HPDE6-E6E7 (cell line): ENCODE results near the gene ZMYND10.

Experiments used
- DNase-seq: peaks from one replicate; pipeline ENCODE4 v3.0.0; 2011; ENCODE audit warnings: missing footprints; ENCODE audit errors: extremely low spot score

ZMYND10 gene

DNA sequence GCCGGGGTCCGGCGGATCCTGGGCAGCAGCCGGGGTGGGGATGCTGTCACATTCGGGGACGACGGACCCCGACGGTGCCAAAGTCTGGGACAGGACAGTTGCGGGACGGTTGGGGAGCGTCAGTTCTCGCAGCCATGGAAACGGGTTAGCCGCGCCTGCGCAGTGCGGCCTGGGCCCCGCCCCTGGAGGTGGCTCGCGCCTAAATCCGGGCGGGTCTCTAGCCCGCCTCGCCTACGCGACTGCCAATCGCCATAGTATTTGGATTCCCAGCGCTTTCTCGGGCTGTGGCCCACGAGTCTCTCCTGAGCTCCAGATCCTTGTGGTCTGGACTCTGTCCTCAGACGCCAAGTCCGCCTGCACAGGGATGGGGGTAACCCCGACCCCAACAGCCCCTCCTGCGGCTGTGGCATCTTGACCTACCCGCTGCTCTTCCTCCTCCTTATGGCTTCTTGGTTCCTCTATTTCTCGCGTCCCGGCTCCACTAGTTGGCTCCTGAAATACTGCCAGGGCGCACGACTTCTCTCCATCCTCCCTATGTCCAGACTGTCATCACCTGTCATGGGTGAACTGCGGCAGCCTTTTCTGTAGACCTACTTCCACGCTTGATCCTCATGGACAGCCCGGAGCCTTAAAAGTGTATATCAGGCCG, at the start of gene ZMYND10:
Gene ZMYND10, minus strand, starts transcription at position 147 of the 649 bp plus-strand sequence. CDS start 153 bp downstream, outside the sequence.
- peak; percentile 21 for DNase-seq

DNA sequence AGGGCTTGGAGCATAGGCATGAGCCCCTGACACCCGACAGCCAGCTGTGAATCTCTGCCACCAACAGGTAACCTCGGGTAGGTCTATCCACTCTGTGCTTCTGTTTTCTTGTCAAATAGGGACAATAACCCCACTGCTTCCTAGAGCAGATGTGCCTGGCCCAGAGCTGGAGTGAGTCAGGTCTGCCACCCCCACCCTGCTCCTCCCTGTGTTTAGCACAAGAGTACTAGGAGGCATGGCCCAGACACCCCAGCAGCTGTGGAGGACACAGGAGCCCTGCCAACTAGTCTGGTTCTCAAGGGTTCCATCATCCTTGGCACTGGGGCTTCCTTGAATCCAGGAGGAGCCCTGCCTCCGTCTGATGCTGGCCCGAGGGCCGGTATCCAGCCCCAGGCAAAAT, 47.5 kb upstream of the ZMYND10 start:
- no peak for DNase-seq

DNA sequence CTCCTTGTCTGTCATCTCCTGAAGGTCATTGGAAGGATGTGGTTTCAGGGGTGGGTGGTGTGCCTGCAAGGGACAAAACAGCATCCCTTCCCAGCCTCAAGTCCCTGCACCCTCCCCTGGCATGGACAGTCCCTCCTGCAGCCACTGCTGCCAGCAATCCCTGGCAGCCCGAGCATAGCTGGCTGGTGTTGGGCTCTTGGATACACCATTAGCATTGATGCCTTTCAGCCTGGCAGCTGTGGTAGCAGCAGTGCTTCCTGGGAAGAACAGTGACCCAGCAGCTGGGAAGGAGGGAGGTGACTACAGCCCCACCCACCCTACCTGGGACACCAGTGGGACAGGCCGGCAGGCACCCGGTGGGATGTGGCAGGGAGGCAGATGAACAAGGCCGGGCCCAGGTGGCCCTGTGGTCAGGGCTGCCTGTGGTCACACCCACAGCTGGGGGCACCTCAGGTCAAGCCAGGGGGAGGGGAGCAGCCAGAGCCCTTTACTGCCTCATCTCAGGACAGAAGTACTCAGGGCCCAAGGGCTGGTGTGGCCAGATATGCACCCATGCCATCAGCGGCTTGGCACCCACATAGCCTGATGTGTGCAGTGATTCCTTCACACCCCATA, 46.7 kb upstream of the ZMYND10 start:
- DNase-seq = no peak

DNA sequence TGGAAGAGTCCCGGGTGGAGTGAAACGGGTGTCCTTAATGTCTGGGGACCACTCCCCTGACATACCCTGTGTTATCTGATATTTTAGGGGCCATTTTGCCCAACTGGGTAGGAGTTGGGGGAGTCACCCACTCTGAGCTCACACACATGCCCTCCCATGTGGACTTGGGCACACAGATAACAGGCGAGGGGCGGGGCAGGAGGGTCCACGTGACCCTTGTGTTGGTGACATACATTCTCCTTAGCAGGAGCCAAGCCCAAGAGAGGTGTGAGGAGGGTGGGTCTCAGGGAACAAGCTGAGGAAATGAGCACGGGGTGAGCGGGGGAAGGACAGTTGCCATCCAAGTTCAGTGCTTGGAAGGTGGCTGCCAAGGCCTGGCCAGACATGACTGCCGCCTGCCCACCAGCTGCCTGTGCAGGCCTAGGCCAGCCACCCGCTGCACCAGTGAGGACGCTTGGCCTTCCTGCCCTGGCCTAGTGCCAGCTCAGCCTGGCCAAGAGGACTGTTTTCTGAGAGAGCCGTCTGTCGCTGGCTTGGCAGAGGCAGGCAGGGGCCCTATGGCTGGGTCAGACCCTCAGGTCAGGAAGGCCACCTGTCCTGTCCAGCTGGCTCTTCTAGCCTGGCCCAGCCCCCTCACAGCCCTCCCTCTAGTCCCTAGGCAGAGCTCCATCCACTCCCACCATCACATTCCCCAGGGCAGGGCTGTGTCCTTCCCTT, 45.1 kb upstream of the ZMYND10 start:
- DNase-seq = no peak

DNA sequence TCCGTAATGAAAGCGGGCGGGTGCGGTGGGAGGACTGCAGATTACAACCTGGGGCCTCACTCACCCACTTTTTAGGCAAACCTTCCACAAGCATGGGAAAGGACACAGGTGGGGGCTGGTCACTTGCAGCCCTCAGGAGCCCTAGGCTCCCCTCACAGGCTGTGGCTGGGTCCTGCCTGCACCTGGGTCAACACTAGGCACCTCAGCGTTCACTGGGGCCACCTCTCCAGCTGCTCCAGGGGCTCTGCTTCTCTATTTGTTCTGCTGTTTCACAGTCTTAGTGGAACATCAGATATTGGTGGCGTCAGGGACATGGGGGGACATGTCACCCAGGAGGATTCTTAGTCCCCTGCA, 43.9 kb upstream of the ZMYND10 start:
- no peak for DNase-seq

DNA sequence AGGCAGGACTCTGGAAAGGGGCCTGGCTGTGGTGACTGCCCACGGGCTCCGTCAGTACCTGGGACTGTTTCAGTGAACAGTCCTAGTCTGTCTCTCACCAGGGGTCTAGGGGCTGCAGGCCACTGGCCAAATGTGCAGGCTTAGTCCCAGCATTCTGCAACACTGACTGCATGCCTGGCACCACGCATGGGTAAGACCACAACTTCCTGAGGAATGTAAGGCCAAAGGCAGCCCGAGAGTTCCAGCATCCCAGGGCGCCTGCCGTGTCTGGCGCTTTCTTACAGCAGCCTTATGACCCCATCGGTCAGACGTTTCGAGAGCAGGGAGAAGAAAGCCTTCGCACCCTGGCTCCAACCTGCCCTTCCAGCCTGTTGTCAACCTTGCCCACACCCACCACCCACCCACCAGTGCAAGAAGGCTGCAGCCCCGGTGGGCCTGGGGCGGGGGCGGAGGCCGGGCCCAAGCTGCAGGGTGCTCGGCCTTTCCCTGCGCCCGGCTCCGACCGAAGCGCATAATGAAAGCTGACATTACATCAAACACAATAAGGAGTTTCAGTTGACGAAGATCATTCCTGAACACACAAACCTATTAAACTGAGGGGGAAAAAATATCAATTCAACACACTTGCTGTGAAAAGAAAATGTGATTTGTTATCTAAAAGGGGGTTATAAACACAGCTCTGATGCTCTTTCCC, 43.3 kb upstream of the ZMYND10 start:
- no peak for DNase-seq

DNA sequence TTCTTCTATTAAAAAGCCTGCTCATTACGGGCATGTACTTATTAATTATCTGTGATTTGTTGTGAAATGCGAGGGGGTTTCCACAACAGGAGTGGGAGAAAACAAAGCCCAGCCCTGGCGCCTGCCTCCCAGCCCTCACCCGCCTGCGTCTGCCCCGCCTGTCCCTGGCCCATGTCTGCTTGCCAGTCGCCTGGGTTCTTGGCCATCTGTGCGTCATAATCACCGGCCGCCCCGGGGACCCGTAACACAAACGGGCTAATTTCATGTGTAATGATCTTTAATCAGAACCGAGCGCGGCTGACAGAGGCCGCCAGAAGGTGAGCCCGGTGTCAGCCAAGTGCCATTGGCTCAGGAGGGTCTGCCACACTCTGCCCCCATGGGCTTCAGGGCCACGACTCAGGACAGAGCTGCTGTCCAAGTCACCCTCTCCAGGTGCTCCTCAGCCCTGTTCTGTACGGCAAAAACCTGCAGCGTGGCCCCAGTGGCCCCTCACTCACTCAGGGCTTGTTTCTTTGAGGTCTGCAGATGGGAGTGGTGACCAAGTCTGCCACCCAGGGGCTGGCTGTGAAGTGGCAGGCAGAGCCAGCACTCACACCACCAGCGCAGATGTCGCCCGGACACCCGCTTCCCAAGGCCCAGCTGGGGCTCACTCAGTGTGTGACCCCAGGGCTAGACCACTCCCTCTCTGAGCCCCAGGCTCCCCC, 42.6 kb upstream of the ZMYND10 start:
- no peak for DNase-seq

DNA sequence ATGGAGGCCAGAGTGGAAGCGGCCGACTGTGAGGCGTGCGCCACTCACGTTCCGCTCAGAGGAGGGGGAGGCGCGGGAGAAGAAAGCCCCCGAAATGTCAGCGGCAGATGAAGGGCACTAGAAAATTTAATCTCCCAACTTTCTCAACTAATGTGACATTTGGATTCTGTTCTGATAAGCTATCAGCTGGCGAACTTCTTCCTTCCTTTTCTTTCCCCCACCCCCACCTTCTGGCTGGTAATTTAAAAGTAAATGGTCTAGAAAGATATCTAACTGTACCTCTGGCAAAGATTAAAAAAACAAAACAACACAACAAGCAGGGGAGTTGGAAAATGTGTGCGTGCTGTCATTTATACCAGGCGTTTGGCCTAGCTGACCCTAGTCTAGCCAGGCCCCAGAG, 40.2 kb upstream of the ZMYND10 start:
- no peak for DNase-seq

DNA sequence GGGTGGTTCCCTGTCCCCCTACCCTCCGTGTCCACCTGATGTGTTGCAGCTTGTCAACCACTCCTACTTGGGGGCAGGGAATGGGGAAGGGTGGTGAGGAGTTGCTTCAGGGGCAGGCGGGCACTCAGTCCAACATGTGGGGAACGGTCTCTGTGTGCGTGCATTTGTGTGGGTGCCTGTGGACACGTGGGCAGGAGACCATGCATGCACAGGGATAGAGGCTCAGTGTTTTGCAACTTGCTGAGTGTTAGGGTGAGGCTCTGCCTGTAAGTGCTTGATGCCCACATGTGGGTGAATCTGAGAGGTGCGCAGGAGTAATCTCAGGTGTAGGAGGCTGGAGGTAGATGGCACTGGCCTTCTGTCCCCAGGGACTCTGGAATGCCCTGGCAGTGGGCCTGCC, 38.2 kb upstream of the ZMYND10 start:
- no peak for DNase-seq

DNA sequence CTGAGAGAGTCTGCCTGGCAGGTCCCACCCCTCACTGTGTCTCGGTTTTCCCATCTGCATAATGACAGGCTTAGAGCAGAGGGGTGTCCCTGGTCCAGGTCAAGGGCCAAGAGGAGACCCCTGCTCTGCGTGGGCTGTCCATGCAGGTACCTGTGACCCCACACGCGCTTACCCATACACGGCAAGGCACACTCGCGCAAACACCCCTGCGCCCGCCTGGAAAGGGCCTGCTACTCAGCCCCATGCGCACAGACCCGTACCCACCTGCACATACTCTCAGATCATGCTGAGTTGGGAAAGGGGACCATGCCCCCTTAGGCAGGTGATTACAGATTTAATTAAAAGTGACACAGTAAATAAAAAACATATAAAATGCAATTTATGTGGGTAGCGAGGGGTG, 37.2 kb upstream of the ZMYND10 start:
- no peak for DNase-seq

DNA sequence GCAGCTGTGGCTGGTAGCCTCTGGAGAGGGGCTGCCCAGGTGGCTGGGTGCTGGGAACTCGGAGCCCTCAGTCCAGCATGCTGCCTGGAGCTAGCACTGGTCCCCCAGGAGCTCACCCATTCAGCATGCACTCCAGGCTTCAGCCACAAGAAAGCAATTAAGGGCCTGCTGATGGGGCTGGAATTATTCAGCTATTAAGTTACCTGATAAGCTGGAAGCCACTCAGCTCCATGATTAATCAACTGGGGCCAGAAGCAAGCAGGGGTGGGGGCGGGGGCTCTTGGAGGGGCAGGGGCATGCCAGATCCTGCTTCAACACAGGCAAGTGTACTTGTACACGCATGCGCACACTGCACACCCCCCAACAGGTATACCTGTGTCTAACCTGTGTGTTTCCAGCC, 35.9 kb upstream of the ZMYND10 start:
- no peak for DNase-seq

DNA sequence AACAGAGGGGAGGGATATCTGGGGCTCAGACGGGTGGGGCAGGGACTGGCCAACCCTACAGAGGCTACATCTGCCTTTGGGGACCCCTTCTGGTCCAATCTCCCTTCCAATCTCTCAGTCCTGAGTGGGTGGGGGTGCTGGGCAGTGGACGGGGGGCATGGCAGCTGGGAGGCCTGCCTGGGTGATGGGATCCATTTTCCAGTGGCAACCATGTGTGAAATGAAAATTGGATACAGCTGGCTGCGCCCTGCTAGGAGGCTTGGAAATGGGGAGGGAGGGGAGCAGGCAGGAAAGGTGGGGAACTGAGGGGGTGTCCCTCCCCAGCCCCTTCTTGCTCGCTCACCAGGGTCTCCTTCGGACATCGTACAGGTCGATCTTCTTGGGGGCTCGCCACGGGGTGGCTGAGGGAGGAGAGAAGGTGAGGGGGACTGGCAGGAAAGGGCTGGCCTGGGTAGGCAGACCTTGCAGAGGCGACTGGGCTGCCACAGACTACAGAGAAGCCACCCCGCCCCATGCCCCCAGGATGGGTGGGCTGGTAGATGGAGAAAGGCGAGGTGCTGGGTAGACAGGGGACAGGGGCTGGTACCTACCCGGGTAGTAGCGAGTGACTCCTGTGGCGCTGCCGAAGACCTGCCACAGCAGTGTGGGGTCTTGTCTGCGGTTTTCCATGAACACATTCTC, 35.0 kb upstream of the ZMYND10 start:
- no peak for DNase-seq

DNA sequence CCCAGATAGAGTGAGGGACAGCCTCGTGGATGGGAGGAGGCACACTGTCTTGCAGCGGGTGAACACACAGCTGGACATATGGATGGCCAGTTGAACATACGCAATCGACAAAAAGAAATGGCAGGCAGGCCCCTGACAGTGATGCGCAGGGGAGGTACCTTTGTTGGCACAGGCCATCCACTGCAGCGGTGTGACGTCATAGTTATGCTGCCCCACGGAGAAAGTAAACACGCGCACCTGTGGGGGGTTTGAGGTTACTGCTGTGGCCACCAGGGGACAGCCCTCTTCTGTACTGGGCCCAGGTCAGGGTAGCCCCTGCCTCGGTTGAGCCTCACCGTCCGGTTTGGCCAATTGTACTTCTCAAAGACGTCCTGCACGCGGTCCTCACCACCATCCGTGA, 33.2 kb upstream of the ZMYND10 start:
- DNase-seq = no peak

DNA sequence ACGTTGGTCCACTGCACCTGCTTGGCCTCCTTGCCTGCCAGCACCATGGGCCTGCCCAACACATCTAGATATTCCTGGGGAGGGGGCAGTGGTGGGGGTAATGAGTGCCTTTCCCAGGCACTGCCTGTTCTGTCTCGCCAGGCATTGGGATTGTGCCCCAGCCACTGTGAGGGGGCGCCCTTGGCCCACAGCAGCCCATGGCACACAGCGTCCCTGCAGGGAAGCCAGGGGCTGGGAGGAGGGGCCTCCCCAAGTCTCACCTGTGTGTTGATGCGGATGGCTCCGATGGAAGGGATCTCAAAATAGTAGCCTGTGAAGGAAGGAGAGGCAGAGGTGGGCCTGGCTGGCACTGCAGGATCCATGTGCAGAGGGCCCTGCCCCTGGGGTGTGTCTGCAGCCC, 32.5 kb upstream of the ZMYND10 start:
- DNase-seq = no peak

DNA sequence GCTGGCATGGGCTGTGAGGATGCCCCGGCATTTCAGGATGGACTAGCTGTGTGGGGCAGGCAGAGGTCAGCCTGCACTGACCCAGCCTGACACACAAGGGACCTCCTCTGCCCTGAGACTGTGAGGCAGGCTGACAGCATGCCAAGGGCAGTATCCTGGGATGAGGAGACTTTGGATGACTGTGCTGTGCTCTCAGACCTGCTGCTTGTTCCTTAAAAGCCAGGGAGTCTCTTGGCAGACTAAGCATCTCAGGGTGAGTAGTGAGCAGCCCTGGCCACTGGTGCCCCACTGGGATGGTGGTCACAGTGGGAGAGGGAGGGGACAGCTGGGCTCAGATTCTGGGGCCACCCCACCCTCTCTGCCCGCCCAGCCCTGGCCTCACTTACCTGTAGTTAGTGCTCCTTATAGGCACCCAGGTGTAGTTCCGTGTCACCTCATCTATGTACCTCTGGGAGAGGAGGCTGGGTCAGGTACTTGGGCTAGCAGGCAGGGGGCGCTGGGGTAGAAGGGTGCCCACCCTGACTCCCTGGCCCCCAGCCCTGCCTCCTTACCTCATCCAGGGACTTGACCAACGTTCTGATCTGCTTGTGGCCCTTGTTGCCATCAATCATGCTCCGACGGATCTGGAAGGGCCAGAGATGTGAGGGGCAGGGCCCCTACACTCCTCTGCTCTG, 29.9 kb upstream of the ZMYND10 start:
- no peak for DNase-seq

DNA sequence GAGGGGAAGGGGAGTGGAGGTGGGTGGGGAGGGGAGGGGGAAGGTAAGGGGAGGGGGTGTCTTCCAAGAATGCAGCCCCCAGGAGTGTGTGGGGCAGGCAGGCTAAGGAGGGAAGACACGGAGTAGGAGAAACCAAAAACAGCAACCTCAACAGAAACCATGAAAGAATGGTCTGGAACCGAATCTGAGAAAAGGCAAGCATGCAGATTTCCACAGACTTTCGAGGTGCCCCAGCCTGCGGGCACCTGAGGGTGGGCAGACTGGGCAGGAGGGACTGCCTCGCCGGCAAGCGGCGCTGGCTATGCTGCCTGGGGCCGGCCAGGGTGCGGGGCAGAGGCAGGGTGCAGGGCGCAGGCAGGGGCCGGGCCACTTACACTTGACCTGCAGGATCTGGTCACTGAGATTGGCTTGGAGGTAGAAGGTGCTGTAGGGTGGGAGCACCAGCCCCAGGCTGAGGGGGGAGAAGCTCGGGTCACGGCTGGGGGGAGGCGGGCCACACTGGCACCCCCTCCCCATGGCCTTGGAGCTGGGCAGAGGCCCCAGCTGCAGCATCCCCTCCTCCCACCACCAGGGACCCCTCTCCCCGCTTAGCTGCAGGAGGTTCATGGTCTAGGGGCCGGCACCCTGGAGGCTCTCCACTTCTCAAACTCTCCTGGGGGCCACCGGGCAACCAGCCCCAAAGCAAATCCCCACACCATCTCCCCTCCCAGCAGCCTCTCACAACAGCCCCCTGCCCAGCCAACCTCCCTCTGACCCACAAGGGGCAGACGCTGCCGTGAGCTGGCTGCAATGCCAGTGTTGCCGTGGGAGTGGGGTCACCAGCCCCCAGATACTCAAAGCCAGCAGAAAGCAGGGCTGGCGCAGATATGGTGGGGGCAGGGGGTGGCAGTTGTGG, 29.1 kb upstream of the ZMYND10 start:
- no peak for DNase-seq

DNA sequence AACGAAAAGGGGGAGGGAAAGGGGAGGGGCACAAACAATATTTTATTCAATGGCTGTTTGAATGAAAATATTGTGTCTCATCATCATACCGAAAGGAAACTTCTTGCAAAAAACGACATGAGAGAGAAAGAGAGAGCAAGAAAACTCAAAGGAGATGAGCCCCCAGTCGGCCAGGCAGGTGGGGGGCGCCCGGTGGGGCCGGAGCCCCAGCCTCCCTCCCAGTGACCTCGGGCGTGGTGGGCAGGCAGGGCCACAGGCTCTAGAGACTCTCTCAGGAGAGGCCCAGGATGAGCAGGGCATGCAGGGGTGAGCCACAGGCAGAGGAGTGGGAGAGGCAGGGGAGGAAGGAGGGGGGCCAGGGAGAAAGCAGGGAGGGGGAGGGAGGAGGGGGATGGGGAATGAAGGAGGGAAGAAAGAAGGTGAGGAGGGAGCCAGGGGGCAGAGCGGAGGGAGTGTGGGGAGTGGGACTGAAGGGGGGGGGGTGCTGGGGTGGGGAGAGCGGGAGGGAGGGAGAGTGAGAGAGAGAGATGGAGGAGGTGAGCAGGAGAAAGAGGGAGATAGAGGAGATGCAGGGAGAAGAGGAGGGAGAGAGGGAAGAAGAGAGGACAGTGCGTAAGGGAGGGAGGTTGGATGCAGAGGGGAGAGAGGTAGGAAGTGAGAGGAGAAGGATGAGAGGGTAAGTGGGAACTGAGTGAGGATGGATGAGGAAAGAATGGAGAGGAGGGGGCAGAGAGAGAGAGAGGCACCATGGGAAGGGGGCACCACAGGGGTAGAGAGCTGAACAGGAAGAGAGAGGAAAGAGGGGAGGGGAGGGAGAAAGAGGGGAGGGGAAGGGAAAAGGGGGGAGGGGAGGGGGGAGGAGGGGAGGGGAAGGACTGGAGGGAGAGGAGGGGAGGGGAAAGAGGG, 27.9 kb upstream of the ZMYND10 start:
- DNase-seq = no peak

DNA sequence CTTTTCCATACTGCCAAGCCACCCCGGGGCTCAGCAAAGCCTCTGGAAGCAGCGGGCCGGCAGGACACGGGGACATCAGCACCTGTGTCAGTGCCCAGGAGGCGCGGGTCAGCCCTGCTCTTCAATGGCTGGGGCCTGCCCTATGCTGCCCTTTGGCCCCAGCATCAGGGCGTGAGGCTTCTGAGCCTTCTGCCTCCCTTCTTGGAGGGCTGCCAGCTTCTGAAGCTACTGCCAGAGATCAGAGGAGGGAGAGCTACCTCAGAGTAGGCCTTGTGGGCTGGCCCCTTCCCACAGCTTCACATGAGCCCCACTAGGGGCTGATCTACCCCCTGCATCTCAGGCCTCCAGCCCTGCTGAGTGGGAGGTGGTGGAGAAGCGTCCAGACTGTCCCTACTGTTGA, 26.8 kb upstream of the ZMYND10 start:
- no peak for DNase-seq
